HepG2 (cell line): ENCODE data around the gene SPN.

ENCODE experiments used
- GLI4 ChIP-seq: sonication (generic); formaldehyde crosslinking; IDR thresholded peaks from 2 replicates; pipeline ENCODE4 v1.5.1; 2020; ENCODE audit warnings: missing genetic modification reagents, mild to moderate bottlenecking, moderate library complexity, borderline replicate concordance
- YY1 ChIP-seq: IDR thresholded peaks from 2 replicates; pipeline ENCODE4 v1.6.1; 2011; ENCODE audit warnings: low read length, low read depth, moderate library complexity, mild to moderate bottlenecking; ENCODE audit not compliant: insufficient read depth, insufficient replicate concordance
- ZNF816 ChIP-seq: sonication (generic); formaldehyde crosslinking; IDR thresholded peaks from 2 replicates; pipeline ENCODE4 v1.8.0; 2022; ENCODE audit warnings: missing genetic modification reagents, mild to moderate bottlenecking, borderline replicate concordance

DNA sequence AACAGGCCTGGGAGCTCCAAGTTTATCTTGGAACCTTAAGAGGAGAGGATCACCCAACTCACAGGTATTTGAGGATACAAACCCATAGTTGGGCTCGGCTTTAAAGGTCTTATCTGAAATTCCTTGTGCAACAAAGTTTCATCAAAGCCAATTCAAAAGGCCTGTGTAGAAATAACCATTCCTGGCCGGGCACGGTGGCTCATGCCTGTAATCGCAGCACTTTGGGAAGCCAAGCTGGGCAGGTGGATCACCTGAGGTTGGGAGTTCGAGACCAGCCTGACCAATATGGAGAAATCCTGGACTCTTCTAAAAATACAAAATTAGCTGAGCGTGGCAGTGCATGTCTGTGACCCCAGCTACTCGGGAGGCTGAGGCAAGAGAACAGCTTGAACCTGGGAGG, 54.1 kb downstream of the SPN start:
- TF ChIP-seq ZNF816 (CRISPR knock-in tag) (no peak), YY1 (no peak), GLI4 (no peak)
